Gastroesophageal sphincter (tissue), 4 donors: Measurements from ENCODE around the gene CCDC3. TPM values are rescaled to one million over a fixed set of nuclear protein-coding genes. Genes with fewer than 3 reads are reported as not detected.

Experiments
- ATAC-seq: fragments of 150-250 bp; one replicate; pipeline ENCODE4 v1.9.1; 2016; ENCODE audit warnings: mild to moderate bottlenecking, moderate library complexity
- H3K27ac ChIP-seq, 4 donors: fragments of 200-600 bp; sonication (generic) in 3 of 4; 1 replicate in 3 of 4; 2 replicates in 1 of 4; pipeline ENCODE4 v1.5.1; 2016 to 2019
- H3K27me3 ChIP-seq: fragments of 200-600 bp; sonication (generic); one replicate; pipeline ENCODE4 v1.5.1; 2019
- H3K36me3 ChIP-seq, 2 donors: fragments of 200-600 bp; sonication (generic); one replicate each; pipeline ENCODE4 v1.5.1; 2019; ENCODE audit warnings: control low read depth in 1 of 2
- H3K4me1 ChIP-seq, 3 donors: fragments of 200-600 bp; sonication (generic); 1 replicate in 2 of 3; 2 replicates in 1 of 3; pipeline ENCODE4 v1.5.1; 2016 to 2019; ENCODE audit warnings: control low read depth in 2 of 3
- H3K4me3 ChIP-seq, 2 donors: fragments of 200-600 bp; sonication (generic); one replicate each; pipeline ENCODE4 v1.5.1; 2019; ENCODE audit warnings: mild to moderate bottlenecking in 1 of 2, moderate library complexity in 1 of 2
- H3K9me3 ChIP-seq, 3 donors: fragments of 200-600 bp; sonication (generic); one replicate each; pipeline ENCODE4 v1.5.1; 2017 to 2019; ENCODE audit warnings: control low read depth in 2 of 3
- EP300 ChIP-seq: sonication (generic); formaldehyde crosslinking; IDR thresholded peaks from one replicate; pipeline ENCODE4 v1.6.1; 2017; ENCODE audit warnings: antibody characterized with exemption, mild to moderate bottlenecking
- POLR2A ChIP-seq, 2 donors: fragments of 450-650 bp; IDR thresholded peaks; one replicate each; pipeline ENCODE4 v1.6.1; 2017; ENCODE audit warnings: antibody characterized with exemption in 2 of 2, mild to moderate bottlenecking in 2 of 2, moderate library complexity in 1 of 2
- POLR2AphosphoS5 ChIP-seq: sonication (generic); formaldehyde crosslinking; IDR thresholded peaks from one replicate; pipeline ENCODE4 v1.6.1; 2017; ENCODE audit warnings: antibody characterized with exemption
- WGBS, 2 donors: methylation state at CpG; one replicate each; pipeline ENCODE4 v1.1.5; 2018; ENCODE audit warnings: low coverage in 1 of 2; 5-methylcytosine and 5-hydroxymethylcytosine counted together
- total RNA-seq, 4 donors: library from RNA; depleted of rRNA; stranded (reverse); fragments of >200 nt; gene quantifications; one replicate each; pipeline ENCODE4 v1.1.0, GENCODE V29; 2016
- TF ChIP-seq, protein P1 (sequence below), 4 experiments: fragments of 200-600 bp in 2 of 4; fragments of 450-650 bp in 2 of 4; sonication (generic) in 1 of 4; IDR thresholded peaks; one replicate each; pipeline ENCODE4 v1.5.1; 2017 to 2019; ENCODE audit warnings: antibody characterized with exemption in 4 of 4, mild to moderate bottlenecking in 2 of 4, moderate library complexity in 2 of 4

Gene CCDC3
- total RNA-seq, 4 donors from 2014 or later: 12.2 to 66.1 (median 16.0) TPM

DNA sequence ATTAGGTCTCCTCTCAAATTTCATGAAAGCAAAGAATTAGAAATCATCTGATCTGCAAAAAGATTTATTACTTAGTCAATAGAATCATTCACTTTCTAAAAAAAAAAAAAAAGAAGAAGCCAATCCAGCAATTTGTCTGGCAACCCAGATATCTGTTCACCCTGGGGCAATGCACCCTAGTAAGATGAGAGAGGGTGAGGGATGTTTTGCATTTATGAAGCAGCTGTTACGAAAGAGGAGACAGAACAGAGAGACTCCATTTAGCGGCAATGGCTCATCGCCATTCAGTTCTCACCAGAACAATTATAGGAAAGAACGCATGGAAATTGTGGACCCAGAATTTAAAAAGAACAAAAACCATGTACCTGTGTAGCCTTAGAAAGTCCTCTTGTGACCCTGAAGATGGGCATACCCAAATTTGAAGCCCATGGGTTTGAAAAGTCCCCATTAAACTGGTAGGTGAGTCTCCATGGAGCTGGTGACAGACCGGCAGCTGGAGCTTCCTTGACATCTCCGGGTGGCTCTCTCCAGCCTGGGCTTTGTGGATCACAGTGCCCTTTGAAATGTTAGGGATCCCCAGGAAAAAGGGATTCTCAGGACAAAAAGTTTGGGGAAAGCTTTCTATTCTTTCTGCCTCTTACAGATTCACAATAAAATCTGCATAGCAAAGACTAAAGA is 45.5 kb upstream of the CCDC3 start:
- 76 to 90% methylated on average over 4 of the region's 6 CpGs for WGBS, 2 donors
- H3K4me1 ChIP-seq: no peaks in the 10 kb centered on the region
- ATAC-seq: no peak
- no peak overlapping the region for H3K27ac ChIP-seq
- H3K27me3 ChIP-seq: peaks cover 5% of the 10 kb centered on the region
- no peak for TF ChIP-seq EP300
- TF ChIP-seq POLR2AphosphoS5: no peak
- TF ChIP-seq, protein P1, sequence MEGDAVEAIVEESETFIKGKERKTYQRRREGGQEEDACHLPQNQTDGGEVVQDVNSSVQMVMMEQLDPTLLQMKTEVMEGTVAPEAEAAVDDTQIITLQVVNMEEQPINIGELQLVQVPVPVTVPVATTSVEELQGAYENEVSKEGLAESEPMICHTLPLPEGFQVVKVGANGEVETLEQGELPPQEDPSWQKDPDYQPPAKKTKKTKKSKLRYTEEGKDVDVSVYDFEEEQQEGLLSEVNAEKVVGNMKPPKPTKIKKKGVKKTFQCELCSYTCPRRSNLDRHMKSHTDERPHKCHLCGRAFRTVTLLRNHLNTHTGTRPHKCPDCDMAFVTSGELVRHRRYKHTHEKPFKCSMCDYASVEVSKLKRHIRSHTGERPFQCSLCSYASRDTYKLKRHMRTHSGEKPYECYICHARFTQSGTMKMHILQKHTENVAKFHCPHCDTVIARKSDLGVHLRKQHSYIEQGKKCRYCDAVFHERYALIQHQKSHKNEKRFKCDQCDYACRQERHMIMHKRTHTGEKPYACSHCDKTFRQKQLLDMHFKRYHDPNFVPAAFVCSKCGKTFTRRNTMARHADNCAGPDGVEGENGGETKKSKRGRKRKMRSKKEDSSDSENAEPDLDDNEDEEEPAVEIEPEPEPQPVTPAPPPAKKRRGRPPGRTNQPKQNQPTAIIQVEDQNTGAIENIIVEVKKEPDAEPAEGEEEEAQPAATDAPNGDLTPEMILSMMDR (IDR thresholded peaks at IDR 0.05): no peak
- TF ChIP-seq POLR2A (IDR thresholded peaks at IDR 0.05): no peak
- H3K4me3 ChIP-seq: no peak overlapping the region
- H3K9me3 ChIP-seq: no peaks in the 10 kb centered on the region
- H3K36me3 ChIP-seq: no peaks in the 10 kb centered on the region

DNA sequence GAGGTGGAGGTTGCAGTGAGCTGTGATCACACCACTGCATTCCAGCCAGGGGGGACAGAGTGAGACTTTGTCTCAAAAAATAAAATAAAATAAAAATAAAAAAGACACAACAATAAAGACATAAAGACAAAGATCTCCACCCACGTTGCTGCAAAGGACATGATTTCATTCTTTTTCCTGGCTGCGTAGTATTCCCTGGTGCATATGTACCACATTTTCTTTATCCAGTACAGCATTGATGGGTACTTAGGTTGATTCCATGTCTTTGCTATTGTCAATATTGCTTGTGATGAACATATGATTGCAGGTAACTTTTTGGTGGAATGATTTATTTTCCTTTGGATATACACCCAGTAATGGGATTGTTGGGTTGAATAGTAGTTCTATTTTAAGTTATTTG is 42.0 kb upstream of the CCDC3 start:
- Histone ChIP-seq H3K27ac (no peak overlapping the region), H3K27me3 (no peaks in the 10 kb centered on the region), H3K9me3 (no peaks in the 10 kb centered on the region), H3K4me1 (no peaks in the 10 kb centered on the region), H3K36me3 (no peaks in the 10 kb centered on the region), H3K4me3 (no peak overlapping the region)
- no peak for ATAC-seq
- TF ChIP-seq, protein P1 (IDR thresholded peaks at IDR 0.05): no peak
- no peak for TF ChIP-seq POLR2A (IDR thresholded peaks at IDR 0.05)
- TF ChIP-seq EP300: no peak
- TF ChIP-seq POLR2AphosphoS5: no peak
- 78 to 88% methylated on average over 2 of the region's 2 CpGs for WGBS, 2 donors

DNA sequence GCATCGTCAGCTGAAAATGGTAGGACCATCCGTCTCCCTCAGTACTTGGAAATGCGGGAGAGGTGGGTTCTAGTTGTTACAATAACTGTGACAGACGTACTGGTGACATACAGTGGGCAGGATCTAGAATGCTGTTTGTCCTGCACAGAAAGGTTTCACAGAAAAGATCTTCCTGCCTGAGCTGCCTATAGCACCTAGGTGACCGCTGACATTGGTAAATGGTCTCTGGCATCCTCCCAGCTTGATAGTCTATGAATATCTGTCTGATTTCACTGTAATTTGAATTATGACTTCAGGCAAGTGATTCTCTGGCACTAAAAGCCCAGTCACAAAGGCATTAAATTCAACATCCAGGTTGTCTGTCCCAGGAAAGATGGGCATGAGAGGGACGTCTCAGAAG is 38.2 kb upstream of the CCDC3 start:
- Histone ChIP-seq H3K9me3 (no peaks in the 10 kb centered on the region), H3K27ac (no peak overlapping the region), H3K36me3 (no peaks in the 10 kb centered on the region), H3K4me3 (no peak overlapping the region), H3K27me3 (no peaks in the 10 kb centered on the region), H3K4me1 (no peaks in the 10 kb centered on the region)
- ATAC-seq: no peak
- WGBS, 2 donors: 83 to 84% methylated on average over 5 to 6 of the region's 6 CpGs
- TF ChIP-seq, protein P1 (IDR thresholded peaks at IDR 0.05): no peak
- no peak for TF ChIP-seq EP300
- TF ChIP-seq POLR2A (IDR thresholded peaks at IDR 0.05): no peak
- TF ChIP-seq POLR2AphosphoS5: no peak

DNA sequence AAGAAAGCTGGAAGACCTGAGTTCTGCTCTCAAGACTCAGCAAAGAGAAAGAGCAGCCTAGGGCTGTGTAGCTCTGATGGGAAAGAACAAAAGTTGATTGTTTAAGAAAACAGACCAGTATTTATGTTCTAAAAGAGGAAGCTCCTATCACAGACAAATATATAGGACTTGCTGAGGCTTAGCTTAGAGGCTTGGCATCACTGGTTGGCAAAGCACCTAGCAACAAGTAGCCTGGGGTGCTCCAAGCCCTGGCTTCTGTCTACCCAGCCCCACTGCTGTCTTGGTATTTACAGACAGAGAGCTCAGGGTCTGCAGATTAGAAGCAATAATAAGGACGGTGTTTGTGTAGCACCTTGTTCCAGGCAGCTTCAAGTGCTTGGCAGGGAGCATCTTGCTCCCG is 36.9 kb upstream of the CCDC3 start:
- Histone ChIP-seq H3K9me3 (no peaks in the 10 kb centered on the region), H3K36me3 (no peaks in the 10 kb centered on the region), H3K27ac (no peak overlapping the region), H3K4me1 (no peaks in the 10 kb centered on the region), H3K4me3 (no peak overlapping the region), H3K27me3 (no peaks in the 10 kb centered on the region)
- 14% methylated on average over 1 of the region's 2 CpGs; no CpG with 5 or more reads in 1 of the 2 donors for WGBS, 2 donors
- ATAC-seq: no peak
- TF ChIP-seq, protein P1 (IDR thresholded peaks at IDR 0.05): no peak

DNA sequence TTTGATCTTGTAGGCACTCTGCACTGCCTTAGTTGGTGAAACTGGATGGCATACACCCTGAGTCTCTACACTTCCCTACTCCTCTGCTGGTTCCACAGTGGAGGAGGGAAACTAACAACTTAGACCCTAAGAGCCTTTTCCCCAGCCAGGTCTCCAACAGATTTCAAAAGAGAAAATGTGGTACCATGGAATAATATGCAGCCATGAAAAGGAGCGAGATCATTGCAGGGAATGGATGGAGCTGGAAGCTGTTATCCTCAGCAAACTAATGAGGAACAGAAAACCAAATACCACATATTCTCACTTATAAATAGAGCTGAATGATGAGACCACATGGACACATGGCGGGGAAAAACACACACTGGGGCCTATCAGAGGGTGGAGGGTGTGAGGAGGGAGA is 36.3 kb upstream of the CCDC3 start:
- H3K4me1 ChIP-seq: no peaks in the 10 kb centered on the region
- TF ChIP-seq, protein P1 (IDR thresholded peaks at IDR 0.05): no peak
- TF ChIP-seq POLR2AphosphoS5 (no peak), EP300 (no peak), POLR2A (IDR thresholded peaks at IDR 0.05) (no peak)
- WGBS, 2 donors: 94% methylated on average over 2 of the region's 2 CpGs; no CpG with 5 or more reads in 1 of the 2 donors
- no peaks in the 10 kb centered on the region for H3K9me3 ChIP-seq
- H3K36me3 ChIP-seq: no peaks in the 10 kb centered on the region
- H3K27ac ChIP-seq: no peak overlapping the region
- no peaks in the 10 kb centered on the region for H3K27me3 ChIP-seq
- no peak overlapping the region for H3K4me3 ChIP-seq
- ATAC-seq: no peak
